ENCODE results near the gene APBB2.
"Not testable (repeated sequence)": the region's sequence is repeated elsewhere in the genome, so short reads cannot be mapped to it uniquely, and the experiment has no call there.

Gene APBB2

DNA sequence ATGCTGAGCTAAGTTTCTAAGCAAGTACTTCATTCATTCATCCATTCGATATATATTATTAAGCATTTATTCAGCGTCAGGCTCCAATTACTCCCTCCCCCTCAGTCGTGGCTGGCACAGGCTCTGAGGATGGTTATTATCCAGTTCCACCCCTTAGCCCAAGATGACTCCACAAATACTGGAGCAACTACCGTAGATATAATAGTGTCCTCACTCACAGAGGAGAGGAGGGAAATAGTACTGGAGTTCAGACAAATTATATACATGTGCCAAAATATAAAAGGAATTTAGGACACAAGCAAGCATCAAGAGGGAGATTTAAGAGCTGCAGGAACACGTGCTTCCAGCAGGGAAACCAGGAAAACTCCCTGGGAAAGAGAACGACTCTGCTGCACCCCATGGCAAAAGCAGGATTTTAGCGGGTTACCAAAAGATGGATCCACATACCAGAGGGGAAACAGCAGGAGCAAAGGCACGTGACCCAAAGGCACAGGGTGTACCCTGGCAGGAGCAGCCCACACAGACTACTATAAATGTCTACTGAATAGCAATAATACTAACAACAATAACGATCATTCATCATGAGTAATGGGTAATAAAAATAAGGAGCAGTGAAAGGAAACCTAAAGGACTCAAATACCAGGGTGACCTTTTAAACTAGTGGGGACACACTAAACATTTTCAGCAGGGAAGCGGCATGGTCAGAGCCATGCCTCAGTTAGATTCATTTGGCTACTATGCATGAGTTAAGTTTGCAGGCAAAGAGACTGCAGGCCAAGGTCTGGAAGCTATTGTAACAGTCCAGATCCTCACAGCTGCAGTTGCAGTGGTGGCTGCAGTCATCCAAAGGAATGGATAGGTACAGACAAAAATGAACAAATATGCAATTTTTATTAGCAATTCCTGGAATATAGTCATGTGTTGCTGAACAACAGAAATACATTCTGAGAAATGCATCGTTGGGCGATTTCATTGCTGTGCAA lies 153.7 kb downstream of the APBB2 start:
- no peak for DNase-seq (ENCODE audit: low read depth)

DNA sequence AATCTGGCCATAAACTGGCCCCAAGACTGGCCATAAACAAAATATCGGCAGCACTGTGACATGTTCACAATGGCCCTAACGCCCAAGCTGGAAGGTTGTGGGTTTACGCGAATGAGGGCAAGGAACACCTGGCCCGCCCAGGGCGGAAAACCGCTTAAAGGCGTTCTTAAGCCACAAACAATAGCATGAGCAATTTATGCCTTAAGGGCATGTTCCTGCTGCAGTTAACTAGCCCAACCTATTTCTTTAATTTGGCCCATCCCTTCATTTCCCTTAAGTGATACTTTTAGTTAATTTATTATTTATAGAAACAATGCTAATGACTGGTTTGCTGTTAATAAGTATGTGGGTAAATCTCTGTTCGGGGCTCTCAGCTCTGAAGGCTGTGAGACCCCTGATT lies 154.9 kb downstream of the APBB2 start:
- DNase-seq (ENCODE audit: low read depth), result not testable (repeated sequence)

DNA sequence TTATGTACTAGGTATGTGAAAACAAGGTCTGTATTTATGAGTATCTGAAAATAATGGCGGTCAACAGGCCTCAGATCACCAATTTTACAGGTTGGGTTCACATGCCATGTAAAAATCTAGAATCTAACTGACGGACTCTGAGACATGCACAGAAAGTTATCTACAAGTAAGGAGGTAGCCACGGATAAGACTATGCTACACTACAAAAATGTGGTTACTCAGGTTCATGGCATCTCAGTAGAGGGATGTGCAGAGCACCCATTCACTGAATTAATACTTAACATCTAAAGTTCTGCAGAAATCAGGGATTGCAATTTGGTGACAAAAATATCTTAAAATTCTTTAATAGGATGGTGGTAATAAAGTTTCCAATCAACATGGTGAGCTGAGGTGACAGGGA lies 155.9 kb downstream of the APBB2 start:
- no peak for DNase-seq (ENCODE audit: low read depth)

DNA sequence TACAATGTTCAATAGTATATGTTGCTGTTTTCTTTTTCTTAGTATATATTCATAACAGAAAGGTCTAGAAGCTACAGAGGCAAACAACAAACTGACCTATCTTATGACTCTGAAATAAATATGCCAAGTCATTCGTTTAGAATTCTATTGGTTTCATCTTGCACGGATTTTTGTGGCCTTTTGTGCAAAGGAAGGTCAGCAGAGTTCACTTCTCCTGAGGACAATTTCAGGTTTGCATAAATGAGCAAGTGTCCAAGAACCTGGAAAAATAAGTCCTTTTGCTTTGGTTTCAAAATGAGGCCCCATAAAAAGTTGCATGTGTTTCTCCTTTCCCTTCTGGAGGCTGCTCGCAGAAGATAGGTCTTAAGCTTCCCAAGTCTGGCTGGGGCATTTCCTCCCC lies 156.9 kb downstream of the APBB2 start:
- no peak for DNase-seq (ENCODE audit: low read depth)

DNA sequence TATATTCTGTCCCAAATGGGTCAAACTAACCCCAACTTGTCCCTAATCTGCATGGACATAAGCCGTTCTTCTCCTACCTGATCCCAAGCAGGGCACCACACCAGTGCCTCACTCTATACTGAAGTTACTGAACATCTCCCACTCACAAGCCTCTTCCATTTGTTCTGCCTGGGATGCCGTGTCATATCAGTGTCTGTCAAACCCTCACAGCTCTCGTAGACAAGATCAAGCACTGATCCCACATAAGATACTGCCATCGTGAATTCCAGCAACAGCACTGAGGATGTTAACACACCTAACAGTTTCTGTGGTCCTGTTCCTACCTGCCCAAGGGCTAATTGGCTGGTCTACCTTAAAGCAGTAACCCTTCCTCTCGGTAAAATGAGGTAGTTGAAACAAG lies 162.1 kb downstream of the APBB2 start:
- no peak for DNase-seq (ENCODE audit: low read depth)

DNA sequence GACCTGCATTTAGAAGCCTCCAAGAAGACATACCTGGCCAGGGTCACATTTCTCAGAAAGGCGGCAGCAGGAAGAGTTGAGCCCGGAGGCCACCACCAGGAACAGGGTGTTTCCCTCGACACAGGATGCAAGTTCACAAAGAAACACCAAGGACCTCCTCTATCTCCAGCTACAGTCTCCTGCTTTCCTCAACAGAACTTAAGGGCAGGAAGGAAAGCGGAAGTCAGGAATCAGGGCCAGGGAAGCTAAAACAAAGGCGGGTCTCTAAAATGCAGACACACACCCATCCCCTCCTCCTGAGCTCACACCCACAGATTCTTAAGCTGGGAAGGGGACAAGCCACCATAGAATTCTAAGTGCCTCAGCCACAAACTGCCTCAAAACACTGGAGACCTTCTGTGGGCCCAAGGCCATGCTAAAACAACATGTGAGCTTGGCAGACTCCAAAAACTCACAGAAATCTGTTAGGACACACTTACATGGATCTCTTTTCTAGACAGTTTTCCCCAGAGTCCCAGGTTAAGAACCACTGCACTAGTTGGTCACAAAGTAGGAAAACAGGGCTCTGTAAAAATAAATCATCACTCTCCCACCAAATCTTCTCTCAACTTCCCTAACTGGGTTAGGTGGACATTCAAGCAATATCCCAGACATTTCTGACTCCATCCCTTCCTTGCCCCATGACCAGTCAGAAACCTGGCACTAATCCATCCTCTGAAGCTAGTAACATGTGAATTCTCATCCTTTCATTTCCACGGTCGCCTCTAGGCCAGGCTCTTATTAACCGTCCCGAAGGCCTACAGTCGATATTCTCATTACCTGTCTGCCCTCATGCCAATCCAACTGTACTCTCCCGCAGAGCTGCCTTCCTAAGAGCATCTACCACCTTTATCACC lies 163.2 kb downstream of the APBB2 start:
- DNase-seq (ENCODE audit: low read depth), result no peak

DNA sequence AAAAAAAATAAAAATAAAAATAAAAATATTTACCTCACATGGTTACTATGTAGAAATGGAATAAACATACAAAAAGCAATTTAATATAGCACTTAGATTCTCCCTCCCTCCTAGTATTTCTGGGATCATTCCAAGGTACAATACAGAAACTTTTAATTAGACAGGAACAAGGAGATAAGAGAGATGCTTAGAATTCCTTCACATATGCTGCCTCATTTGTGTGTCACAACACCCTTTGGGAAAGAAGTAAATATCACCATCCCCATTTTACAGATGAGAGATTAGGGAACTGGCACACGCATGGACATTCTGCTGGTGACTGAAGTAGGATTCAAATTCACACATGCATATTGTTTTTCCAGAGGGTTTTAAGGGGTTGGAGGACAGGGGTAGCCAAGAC lies 164.2 kb downstream of the APBB2 start:
- DNase-seq (ENCODE audit: low read depth), result no peak

DNA sequence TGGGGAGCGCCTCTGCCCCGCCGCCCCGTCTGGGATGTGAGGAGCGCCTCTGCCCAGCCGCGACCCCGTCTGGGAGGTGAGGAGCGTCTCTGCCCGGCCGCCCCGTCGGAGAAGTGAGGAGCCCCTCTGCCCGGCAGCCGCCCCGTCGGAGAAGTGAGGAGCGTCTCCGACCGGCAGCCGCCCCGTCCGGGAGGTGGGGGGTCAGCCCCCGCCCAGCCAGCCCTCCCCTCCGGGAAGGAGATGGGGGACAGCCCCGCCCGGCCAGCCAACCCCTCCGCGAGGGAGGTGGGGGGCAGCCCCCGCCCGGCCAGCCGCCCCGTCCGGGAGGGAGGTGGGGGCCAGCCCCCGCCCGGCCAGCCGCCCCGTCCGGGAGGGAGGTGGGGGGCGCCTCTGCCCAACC lies 165.2 kb downstream of the APBB2 start:
- not testable (repeated sequence) for DNase-seq (ENCODE audit: low read depth)

DNA sequence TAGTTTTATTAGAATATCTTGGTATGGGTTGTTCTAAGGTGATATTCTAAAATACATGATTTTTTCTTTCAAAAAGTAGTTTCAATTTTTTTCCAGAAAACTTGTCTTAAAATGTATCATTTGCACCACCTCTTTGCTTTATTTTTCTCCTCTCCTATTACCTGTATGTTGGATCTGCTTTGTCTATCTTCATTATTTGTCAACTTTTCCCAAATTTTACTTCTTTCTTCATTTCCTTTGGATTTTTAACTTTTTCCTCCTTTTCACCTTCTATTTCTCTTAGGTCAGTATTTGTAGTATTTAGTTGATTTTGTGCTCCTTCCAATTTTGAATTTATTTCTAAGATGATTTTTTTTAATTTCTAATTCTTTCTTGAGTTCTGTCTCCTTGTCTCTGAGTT lies 169.6 kb downstream of the APBB2 start:
- no peak for DNase-seq (ENCODE audit: low read depth)

DNA sequence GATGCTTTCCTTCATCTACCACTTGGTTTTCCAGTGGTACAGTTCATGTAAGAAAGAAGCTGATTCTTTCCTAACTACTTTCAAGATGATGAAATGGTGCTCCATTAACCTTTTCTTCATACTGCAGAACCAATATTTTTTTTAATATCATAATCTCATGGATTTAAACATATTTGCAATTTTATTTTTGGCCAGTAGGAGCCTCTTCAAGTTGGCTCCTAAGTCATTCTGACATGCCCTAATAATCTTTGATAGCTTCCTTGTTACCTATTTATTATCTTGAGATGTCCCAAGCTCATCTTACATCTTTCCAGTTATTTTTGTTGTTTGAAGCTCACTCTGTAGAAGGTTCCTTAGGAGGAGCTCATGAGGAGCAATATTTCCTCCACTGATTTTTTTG lies 170.2 kb downstream of the APBB2 start:
- no peak for DNase-seq (ENCODE audit: low read depth)

DNA sequence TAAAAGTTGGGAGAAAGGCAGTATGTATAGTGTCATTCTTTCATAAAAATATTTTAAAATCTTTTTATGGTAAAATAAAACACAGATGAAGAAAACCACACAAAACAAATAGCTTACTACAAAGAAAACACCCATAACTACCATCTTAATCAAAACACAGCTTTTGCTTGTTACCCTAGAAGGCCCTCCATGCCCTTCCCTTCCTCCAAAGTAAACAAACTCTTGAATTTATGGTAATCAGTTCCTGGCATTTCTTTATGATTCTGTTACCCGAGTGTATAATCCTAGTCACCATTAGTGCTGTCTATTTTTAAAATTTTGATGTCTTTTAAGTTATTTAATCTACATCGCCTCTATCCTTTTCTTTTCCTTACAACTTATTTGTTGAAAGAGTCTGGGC lies 170.9 kb downstream of the APBB2 start:
- no peak for DNase-seq (ENCODE audit: low read depth)

DNA sequence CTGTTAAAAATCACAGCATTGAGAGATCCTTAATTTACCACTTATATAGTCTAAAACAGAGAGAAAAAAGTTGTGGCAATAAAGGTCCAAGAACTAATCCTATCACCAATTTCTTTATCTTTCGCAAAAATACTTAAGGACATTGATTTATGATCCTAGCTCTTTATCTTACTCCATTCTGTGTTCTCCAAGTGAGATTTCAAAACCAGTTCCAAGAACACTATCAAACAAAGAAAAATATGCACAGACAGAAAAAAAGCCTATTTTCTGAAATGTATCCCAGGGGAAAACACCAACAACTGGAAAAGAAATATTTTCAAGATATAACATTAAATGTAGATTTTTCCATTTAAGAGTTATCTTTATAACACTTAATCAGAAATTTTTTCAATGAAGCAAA lies 172.8 kb downstream of the APBB2 start:
- DNase-seq (ENCODE audit: low read depth), result no peak

DNA sequence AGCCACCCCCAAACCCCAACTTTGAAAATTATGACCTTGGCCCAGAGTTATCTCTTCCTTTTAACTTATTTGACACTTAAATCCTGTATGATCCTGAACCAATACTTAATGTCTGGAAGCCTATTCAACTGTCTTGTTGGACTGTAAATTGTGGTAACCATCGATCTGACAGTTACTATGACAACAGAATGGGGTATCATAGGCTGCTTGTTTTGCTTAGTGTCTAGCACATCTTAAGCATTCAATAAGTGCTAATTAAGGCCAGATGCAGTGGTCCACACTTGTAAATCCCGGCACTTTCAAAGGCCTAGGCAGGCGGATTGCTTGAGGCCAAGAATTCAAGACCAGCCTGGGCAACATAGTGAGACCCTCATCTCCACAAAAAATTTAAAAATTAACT lies 175.0 kb downstream of the APBB2 start:
- DNase-seq (ENCODE audit: low read depth), result no peak

DNA sequence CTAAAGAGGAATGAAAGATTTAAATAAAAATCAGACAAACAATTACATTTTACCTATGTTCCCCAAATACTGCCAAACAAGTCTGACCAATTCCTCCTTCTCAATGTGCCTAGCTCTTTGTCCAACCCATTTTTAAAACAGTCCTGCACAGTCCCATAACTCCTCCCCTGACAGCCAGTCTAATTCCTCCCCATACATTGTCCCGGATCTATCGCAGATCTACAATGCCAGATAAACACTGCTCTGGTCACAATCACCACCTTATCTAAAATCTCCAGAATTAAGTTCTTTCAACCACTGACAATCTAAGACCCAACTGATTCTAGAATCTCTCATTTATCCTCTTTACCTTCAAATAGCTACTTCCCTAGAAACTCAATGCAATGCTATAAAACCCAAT lies 176.0 kb downstream of the APBB2 start:
- DNase-seq (ENCODE audit: low read depth), result no peak

DNA sequence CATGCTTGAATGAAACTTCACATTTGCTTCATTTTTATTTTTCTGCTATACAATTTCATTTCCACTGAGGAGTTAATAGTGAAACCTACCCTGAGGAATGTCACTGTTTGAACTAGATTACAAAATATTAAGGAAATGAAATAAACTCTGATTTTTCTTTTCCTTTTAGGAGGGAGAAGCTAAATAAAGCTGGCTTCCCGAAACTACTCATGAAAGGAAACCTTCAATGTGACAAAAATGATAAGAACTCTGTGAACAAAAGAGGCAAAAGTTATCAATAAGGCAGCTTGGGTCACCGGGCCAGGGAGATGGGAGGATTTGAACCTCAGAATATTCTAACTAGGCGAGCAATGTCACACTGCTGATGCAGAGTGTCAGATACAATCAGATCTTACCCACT lies 185.2 kb downstream of the APBB2 start:
- no peak for DNase-seq (ENCODE audit: low read depth)

DNA sequence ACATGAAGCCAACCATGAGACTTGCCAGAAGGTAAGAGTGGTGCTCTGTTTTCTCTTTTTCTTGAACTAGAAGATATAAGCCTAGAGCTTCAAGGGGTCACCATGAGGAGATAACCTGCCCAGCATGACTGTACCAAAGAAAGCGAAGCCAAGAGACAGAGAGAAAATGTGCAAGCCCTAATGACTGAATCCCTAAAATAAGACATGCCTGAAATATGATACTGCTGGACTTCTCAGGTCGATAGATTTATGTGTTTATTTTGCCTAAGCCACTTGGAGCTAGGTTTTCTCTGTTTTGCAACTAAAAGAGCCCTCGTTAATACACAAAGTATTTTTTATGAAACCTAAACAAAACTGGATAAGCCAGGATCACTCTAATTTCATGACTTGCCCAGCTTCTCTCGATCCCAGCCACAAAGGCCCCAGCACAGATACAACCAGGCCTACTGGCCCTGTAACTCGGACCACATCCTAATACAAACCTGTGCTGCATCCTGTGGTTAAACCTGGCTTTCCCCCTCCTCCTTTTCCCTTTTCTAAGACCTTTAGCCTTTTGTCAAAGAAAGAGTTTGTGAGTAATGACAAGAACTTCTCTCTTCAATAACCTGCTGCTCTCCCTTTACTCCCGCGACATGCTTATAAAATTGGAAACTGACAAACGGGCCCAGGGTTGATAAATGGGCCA lies 185.8 kb downstream of the APBB2 start:
- DNase-seq (ENCODE audit: low read depth), result no peak

DNA sequence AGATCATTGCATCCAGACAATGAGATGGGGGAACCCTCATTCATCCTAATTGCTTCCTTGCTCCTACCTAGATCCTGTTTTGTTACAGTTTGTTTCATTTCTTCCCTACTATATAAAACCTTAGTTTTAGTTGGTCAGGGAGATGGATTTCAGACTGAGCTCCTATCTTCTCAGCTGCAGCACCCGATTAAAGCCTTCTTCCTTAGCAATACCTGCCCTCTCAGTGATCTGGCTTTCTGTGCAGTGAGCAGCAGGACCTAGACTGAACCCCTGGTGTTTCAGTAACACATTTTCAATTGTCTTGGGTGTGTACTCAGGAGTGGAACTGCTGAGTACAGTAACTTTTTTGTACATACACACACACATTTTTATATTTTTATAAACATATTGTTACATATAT lies 187.4 kb downstream of the APBB2 start:
- no peak for DNase-seq (ENCODE audit: low read depth)

DNA sequence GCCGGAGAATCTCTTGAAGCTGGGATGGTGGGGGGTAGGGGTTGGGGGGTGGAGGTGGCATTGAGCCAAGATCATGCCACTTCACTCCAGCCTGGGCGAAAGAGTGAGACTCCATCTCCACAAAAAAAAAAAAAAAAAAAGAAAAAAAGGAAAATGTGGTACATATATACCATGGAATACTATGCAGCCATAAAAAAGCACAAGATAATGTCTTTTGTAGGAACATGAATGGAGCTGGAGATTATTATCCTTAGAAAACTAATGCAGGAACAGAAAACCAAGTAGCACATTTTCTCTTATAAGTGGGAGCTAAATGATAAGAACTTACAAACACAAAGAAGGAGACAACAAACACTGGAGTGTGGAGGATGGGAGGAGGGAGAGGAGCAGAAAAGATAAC lies 188.5 kb downstream of the APBB2 start:
- DNase-seq (ENCODE audit: low read depth), result no peak

DNA sequence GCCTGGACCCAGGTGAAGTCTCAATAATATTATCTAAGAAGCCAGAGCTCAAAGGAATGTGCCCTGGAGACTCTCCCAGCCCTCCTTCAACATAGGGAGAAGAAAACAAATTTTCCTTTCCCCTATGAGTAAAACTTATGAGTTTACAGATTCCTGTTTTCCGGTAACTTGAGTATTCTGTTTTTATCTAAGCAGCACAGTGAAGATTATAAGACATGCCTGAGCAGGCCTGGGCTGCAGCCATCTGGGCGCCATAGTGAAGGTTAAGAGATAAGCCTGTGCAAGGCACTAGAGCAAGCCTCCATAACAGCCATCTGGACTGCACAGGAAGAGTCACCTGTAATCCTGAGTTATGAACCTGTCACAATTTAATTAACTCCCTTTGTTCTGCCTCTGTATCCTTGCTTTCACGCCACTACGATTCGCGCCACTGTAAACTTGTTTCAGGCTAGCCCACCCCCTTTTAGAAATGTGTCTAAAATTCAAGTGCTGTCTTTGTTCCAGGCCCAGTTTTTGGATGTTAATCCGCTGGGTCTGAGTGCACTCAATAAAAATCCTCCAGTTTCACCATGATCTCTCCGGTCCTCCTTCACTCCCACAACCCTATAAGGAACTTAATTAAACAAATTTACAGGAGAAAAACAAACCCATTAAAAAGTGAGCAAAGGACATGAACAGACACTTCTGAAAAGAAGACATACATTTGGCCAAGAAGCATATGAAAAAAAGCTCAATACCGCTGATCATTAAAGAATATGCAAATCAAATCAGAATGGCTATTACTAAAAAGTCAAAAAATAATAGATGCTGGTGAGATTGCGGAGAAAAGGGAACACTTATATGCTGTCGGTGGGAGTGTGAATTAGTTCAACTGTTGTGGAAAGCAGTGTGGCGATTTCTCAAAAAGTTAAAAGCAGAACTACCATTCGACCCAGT lies 189.5 kb downstream of the APBB2 start:
- DNase-seq (ENCODE audit: low read depth), result no peak

DNA sequence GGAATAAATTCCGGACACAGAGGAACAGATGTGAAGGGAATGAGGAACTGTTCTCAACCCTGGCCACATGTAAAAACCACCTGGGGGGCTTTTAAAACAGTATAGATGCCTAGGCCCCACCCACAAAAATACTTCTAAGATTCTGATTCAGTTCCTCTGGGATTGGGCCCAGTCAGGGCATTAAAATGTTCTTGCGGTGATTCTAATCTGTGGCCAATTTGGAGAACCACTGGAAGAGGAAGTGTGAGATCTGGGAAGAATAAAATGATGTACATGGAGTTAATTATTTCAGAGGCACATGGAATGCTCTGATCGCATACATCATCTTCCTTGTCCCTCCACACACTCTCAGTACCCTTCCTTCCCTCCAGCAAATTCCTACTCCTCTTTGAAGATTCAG lies 192.2 kb downstream of the APBB2 start:
- no peak for DNase-seq (ENCODE audit: low read depth)

DNA sequence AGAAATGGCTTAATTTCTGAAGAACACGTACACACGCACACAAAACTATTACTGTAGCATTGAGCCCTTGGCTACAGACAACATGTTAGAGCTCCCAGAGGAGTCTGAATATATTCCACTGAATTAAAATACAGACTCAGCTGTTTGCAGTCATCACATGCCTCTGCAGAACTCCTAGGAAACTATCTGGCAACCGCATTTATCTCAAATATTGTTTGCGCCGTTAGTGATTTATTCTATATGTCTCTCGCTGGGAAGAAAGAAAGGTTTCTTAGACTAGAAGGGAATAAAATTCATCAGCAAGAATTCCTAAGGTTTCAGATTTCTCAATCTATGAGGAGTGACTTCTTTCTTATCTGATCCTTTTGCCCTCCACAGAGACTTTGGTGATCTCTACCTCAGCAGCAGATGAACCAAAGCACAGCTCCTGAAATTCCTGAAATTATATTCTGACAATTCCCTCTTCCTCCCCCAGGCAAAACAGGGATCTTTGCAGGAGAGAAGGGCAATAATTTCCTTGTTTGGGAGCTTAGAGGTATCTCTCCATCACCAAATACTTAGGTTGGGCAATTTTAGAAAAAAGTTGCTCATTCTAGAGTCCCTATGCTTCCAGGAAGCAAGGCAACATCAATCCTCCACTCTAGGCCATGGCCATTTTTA lies 199.2 kb downstream of the APBB2 start:
- DNase-seq (ENCODE audit: low read depth), result no peak

All from activated T-cell treated with anti-CD3 and anti-CD28 coated beads for 24 hours (primary cell).